ENCODE measurements around the gene NEUROD2.

The NEUROD2 gene

DNA sequence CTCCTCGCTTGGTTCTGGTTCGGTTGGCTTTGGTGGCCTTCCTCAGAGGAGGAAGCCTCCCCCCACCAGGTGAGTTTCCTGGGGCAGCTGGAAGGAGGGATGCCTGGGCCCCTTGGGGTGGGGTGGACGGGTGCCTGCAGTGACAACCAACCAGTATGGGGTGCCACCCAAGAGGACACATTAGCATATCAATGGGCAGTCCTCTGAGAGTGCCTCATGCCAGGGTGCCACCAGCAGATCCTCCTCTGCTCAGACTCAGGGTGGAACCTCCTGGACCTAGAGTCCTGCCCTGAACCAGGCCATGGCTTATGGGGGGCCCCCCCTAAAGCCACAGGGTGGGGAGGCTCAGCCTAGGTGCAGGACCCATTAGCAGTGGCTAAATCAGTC is 21.8 kb upstream of the NEUROD2 start:
- Histone ChIP-seq H3K27ac (peak overlapping the region; percentile 70), H3K36me3 (no peaks in the 10 kb centered on the region), H3K27me3 (peaks cover 44% of the 10 kb centered on the region), H3K4me1 (ENCODE audit: control insufficient read depth in 1 of 2, insufficient read depth in 1 of 2, low read depth in 1 of 2, low read length in 1 of 2) (peaks cover 69 to 76% of the 10 kb centered on the region in 2 experiments), H3K9me3 (no peaks in the 10 kb centered on the region), H3K4me3 (ENCODE audit: low read depth in 1 of 2, low read length in 1 of 2) (peak overlapping the region; percentile 28 to 30)
- TF ChIP-seq, protein P1, sequence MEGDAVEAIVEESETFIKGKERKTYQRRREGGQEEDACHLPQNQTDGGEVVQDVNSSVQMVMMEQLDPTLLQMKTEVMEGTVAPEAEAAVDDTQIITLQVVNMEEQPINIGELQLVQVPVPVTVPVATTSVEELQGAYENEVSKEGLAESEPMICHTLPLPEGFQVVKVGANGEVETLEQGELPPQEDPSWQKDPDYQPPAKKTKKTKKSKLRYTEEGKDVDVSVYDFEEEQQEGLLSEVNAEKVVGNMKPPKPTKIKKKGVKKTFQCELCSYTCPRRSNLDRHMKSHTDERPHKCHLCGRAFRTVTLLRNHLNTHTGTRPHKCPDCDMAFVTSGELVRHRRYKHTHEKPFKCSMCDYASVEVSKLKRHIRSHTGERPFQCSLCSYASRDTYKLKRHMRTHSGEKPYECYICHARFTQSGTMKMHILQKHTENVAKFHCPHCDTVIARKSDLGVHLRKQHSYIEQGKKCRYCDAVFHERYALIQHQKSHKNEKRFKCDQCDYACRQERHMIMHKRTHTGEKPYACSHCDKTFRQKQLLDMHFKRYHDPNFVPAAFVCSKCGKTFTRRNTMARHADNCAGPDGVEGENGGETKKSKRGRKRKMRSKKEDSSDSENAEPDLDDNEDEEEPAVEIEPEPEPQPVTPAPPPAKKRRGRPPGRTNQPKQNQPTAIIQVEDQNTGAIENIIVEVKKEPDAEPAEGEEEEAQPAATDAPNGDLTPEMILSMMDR (IDR thresholded peaks at IDR 0.05): no peak

DNA sequence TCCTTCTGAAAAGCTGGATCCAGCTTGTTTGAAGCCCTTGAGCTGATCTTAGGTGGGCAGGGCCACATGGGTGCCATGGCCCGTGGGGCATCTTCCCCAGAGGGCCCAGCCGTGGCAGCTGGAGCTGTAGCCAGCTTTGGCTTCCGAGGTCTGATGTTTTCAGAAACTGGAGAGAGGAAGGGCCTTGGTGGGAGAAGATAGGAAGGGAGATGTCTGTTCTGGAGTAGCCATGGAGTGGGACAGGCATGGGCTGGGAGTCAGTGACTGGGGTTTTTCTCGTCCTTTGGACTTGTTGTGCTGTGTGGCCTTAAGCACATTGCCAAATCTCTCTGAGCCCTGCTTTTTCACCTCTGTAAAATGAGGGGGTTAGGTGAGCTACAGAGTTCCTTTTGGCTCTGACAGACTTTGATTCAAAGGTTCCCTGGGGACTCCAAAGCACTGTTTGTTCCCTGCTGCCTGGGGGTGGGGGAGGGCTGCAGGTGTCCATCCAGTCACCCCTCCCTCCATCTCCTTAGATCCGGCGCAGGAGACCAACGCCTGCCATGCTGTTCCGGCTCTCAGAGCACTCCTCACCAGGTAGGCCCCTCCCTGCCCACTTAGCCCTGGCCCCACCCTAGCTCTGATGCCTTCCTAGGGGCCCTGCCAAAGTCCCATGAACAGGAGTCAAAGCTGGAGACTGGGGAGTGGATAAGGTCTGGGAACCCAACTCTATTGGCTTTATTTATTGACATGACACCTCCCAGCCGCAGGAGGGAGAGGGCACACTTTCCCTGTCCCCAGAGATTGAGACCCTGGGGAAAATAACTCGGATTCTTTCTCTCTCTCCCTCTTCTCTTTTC is 21.2 kb upstream of the NEUROD2 start:
- H3K36me3 ChIP-seq: no peaks in the 10 kb centered on the region
- H3K4me3 ChIP-seq (ENCODE audit: low read depth in 1 of 2, low read length in 1 of 2): no peak overlapping the region
- no peaks in the 10 kb centered on the region for H3K9me3 ChIP-seq
- peaks cover 50% of the 10 kb centered on the region for H3K27me3 ChIP-seq
- TF ChIP-seq, protein P1 (IDR thresholded peaks at IDR 0.05): no peak
- peaks cover 63 to 69% of the 10 kb centered on the region in 2 experiments for H3K4me1 ChIP-seq (ENCODE audit: control insufficient read depth in 1 of 2, insufficient read depth in 1 of 2, low read depth in 1 of 2, low read length in 1 of 2)
- H3K27ac ChIP-seq: peak overlapping the region; percentile 70

DNA sequence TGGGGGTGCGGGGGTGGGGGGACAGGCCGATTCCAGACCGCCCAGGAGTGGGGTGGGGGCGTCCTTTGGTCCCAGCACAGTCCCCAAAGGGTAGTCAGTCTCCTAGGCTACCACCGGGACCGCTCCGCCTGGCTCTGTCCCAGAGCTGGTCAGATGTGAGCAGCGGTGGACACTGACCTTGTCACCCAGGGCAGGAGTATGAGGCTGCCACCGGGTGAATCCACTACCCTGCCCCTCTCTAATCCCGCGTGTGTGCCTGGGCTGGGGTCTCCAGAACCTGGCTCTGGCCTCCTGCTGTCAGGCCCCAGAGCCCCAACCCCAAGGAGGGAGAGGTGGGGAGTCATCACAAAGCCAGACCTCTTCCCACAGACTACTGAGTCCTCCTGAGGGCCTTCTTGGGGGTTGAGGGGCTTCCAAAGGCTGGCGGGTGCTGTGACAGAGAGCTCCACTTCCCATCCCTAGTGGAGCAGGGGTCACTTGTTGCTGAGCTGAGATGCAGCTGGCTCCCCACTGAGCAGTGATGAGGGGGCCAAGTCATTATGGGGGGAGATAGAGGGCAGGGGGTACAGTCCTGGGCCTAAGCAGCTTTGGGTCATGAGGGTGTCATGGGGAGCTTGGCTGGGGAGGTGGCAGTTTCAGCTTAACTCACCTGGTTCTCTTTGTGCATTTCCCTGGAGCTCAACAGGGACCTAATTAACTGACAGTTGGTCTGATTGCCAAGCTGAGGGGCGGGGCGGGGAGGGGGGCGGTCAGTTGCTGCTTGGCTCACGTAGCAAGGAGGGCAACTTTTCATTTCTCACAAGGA is 20.2 kb upstream of the NEUROD2 start:
- H3K4me1 ChIP-seq (ENCODE audit: control insufficient read depth in 1 of 2, insufficient read depth in 1 of 2, low read depth in 1 of 2, low read length in 1 of 2): peaks cover 53 to 67% of the 10 kb centered on the region in 2 experiments
- no peak overlapping the region for H3K4me3 ChIP-seq (ENCODE audit: low read depth in 1 of 2, low read length in 1 of 2)
- H3K9me3 ChIP-seq: no peaks in the 10 kb centered on the region
- TF ChIP-seq, protein P1 (IDR thresholded peaks at IDR 0.05): no peak
- H3K27ac ChIP-seq: no peak overlapping the region
- H3K36me3 ChIP-seq: no peaks in the 10 kb centered on the region
- peaks cover 54% of the 10 kb centered on the region for H3K27me3 ChIP-seq

DNA sequence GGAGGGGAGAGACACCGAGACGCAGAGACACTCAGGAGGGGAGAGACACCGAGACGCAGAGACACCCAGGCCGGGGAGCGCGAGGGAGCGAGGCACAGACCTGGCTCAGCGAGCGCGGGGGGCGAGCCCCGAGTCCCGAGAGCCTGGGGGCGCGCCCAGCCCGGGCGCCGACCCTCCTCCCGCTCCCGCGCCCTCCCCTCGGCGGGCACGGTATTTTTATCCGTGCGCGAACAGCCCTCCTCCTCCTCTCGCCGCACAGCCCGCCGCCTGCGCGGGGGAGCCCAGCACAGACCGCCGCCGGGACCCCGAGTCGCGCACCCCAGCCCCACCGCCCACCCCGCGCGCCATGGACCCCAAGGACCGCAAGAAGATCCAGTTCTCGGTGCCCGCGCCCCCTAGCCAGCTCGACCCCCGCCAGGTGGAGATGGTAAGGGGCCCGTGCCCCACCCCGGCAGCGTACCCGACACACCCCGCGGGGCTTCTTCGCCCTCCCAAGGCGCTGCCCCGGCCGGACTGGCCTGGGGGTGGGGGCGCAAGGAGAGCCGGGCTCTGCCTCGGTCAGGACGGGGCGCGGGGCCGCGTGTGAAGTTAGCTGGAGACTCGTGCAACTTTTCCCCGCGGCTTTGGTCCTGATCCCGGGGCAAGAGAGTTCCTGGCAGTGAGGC is 19.5 kb upstream of the NEUROD2 start:
- no peaks in the 10 kb centered on the region for H3K9me3 ChIP-seq
- H3K4me1 ChIP-seq (ENCODE audit: control insufficient read depth in 1 of 2, insufficient read depth in 1 of 2, low read depth in 1 of 2, low read length in 1 of 2): peaks cover 49 to 62% of the 10 kb centered on the region in 2 experiments
- no peaks in the 10 kb centered on the region for H3K36me3 ChIP-seq
- peak overlapping the region in 1 of 2 experiments; percentile 21 for H3K4me3 ChIP-seq (ENCODE audit: low read depth in 1 of 2, low read length in 1 of 2)
- peaks cover 54% of the 10 kb centered on the region for H3K27me3 ChIP-seq
- H3K27ac ChIP-seq: no peak overlapping the region
- TF ChIP-seq, protein P1 (IDR thresholded peaks at IDR 0.05): no peak

Data from neutrophil (primary cell).